Fibroblast of villous mesenchyme (primary cell): ENCODE measurements around the gene DUSP28. TPM values are rescaled to one million over a fixed set of nuclear protein-coding genes. Genes with fewer than 3 reads are reported as not detected.

Source experiments
- DNase-seq: peaks from one replicate; pipeline ENCODE4 v3.0.0-alpha.2; 2010; ENCODE audit warnings: low read depth
- H3K4me3 ChIP-seq: 2 replicates; pipeline ENCODE4 v1.5.1; 2011; ENCODE audit warnings: low read depth, mild to moderate bottlenecking, low read length
- total RNA-seq: library from RNA; depleted of rRNA; stranded (reverse); fragments of >200 nt; gene quantifications from 2 replicates; pipeline ENCODE4 v1.2.3, GENCODE V29; 2012
- TF ChIP-seq, protein P1 (sequence below): IDR thresholded peaks from 2 replicates; pipeline ENCODE4 v1.5.1; 2012; ENCODE audit warnings: low read depth, mild to moderate bottlenecking, low read length; ENCODE audit not compliant: insufficient read depth

Gene DUSP28
- total RNA-seq, 1 donor, result 3.5 TPM

- peak; percentile 61 for DNase-seq
- TF ChIP-seq, protein P1, sequence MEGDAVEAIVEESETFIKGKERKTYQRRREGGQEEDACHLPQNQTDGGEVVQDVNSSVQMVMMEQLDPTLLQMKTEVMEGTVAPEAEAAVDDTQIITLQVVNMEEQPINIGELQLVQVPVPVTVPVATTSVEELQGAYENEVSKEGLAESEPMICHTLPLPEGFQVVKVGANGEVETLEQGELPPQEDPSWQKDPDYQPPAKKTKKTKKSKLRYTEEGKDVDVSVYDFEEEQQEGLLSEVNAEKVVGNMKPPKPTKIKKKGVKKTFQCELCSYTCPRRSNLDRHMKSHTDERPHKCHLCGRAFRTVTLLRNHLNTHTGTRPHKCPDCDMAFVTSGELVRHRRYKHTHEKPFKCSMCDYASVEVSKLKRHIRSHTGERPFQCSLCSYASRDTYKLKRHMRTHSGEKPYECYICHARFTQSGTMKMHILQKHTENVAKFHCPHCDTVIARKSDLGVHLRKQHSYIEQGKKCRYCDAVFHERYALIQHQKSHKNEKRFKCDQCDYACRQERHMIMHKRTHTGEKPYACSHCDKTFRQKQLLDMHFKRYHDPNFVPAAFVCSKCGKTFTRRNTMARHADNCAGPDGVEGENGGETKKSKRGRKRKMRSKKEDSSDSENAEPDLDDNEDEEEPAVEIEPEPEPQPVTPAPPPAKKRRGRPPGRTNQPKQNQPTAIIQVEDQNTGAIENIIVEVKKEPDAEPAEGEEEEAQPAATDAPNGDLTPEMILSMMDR, result no peak
- peak overlapping the region; percentile 70 for H3K4me3 ChIP-seq
Measured at GRCh38 chr2:240567137-240567871, 7.1 kb downstream of the DUSP28 start.

DNA sequence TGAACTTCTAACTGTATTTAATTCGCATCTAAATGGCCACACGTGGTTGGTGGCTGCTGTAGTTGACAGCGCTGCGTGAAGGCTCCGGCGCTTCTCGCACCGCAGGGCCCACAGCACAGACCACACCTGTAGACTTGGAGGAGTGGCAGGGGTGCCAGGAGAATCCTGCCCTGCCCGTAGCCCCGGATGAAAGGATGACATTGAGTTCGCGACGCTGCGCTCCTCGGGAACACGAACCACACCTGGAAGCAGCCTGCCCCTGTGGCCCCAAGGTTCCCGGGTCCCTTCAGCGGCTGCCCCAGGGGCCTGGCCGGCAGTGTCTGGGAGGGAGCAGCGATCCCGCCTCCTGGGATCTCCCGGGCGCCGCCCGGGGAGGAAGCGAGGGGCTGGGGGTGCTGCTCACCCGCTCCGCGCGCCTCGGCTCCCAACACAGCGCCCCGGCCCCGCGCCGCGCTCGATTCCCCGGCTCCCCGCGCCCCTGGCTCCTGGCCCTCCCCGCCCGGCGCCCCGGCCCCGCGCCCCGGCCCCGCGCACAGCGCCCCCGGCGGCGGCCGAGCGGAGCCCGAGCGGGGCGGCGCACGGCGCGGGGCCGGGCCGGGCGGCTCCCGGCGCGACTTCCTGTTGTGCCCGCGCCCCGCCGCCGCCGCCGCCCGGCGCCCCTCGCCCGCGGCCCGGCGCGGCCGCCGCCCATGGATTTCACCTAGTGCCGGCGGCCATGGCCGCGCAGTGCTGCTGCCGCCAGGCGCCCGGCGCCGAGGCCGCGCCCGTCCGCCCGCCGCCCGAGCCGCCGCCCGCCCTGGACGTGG, 7.9 kb downstream of the DUSP28 start, which contains the start of gene RNPEPL1:
TSS of gene RNPEPL1 (plus strand) at position 613 of the 806 bp plus-strand sequence. CDS start at position 716, 103 bp downstream.
- DNase-seq, result no peak
- H3K4me3 ChIP-seq, result peak within 1 kb of the TSS; percentile 70
- TF ChIP-seq, protein P1, result no peak

DNA sequence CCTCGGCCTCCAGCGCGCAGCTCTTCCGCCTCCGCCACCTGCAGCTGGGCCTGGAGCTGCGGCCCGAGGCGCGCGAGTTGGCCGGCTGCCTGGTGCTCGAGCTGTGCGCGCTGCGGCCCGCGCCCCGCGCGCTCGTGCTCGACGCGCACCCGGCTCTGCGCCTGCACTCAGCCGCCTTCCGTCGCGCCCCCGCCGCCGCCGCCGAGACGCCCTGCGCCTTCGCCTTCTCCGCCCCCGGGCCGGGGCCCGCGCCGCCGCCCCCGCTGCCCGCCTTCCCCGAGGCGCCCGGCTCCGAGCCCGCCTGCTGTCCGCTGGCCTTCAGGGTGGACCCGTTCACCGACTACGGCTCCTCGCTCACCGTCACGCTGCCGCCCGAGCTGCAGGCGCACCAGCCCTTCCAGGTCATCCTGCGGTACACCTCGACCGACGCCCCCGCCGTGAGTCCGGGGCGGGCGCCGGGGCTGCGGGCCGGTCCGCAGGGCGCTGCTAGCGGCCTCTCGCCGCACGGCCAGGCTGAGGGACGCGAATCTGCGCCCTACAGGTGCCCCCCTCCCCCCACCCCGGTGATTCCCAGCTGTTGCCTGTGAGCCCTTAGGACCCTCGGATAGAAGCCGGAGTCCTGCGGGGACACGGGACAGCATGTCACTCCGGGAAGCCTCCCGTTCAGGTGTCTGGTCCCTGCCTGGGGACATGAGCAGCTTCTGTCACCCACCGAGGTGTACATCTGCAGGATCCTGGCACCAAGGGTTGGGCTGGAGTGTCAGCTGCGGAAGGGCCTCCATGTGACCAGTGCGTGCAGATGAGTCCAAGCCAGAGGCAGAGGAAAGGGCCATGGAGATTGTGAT, 8.7 kb downstream of the DUSP28 start:
- DNase-seq, result peak; percentile 59
- TF ChIP-seq, protein P1, result no peak
- H3K4me3 ChIP-seq, result peak overlapping the region; percentile 65

- no peak for DNase-seq
- TF ChIP-seq, protein P1, result no peak
- H3K4me3 ChIP-seq, result peak overlapping the region; percentile 65
Measured at GRCh38 chr2:240569523-240569997, 9.4 kb downstream of the DUSP28 start.

- no peak overlapping the region for H3K4me3 ChIP-seq
- no peak for DNase-seq
- TF ChIP-seq, protein P1, result no peak
Measured at GRCh38 chr2:240569998-240570530, 9.9 kb downstream of the DUSP28 start.
